CD14-positive monocyte (primary cell): Measurements from ENCODE around the gene SUFU. TPM values are rescaled to one million over a fixed set of nuclear protein-coding genes. Genes with fewer than 3 reads are reported as not detected.
A peak's percentile ranks its signal among the peaks of the same experiment; 100 is the strongest.

Experiments used
- DNase-seq, 3 donors: peaks; one replicate each; pipeline ENCODE4 v3.0.0-alpha.2; 2011 to 2022
- H2AFZ ChIP-seq: 2 replicates; pipeline ENCODE4 v1.6.0; 2012; ENCODE audit warnings: mild to moderate bottlenecking, low read depth, low read length, inconsistent platforms; ENCODE audit not compliant: insufficient read depth, poor library complexity, severe bottlenecking
- H3K27ac ChIP-seq, 2 donors: 1 replicate in 1 of 2; 2 replicates in 1 of 2; pipeline ENCODE4 v1.5.1; 2012 to 2013; ENCODE audit warnings: low read length in 2 of 2, control low read depth in 1 of 2, inconsistent platforms in 1 of 2, low read depth in 1 of 2, mild to moderate bottlenecking in 1 of 2
- H3K27me3 ChIP-seq, 2 donors: one replicate each; pipeline versions ENCODE4 v1.6.0 to v1.6.1; 2011 to 2013; ENCODE audit warnings: low read length in 2 of 2; ENCODE audit not compliant: control insufficient read depth in 2 of 2, insufficient read depth in 2 of 2
- H3K36me3 ChIP-seq, 2 donors: replicated peaks in 1 of 2; 1 replicate in 1 of 2; 2 replicates in 1 of 2; pipeline versions ENCODE4 v1.5.1 to v1.6.1; 2012 to 2013; ENCODE audit warnings: low read length in 2 of 2, control low read depth in 1 of 2, inconsistent platforms in 1 of 2, mild to moderate bottlenecking in 1 of 2; ENCODE audit not compliant: insufficient read depth in 2 of 2, control insufficient read depth in 1 of 2
- H3K4me1 ChIP-seq, 2 donors: 1 replicate in 1 of 2; 2 replicates in 1 of 2; pipeline versions ENCODE4 v1.5.1 to v1.6.1; 2012 to 2013; ENCODE audit warnings: low read length in 2 of 2, control low read depth in 1 of 2, inconsistent platforms in 1 of 2, mild to moderate bottlenecking in 1 of 2, moderate library complexity in 1 of 2; ENCODE audit not compliant: insufficient read depth in 2 of 2, control insufficient read depth in 1 of 2
- H3K4me2 ChIP-seq: replicated peaks from 2 replicates; pipeline ENCODE3; 2012; ENCODE audit warnings: low read length, moderate library complexity, mild to moderate bottlenecking; ENCODE audit not compliant: poor library complexity, severe bottlenecking; ENCODE audit errors: extremely low read depth
- H3K4me3 ChIP-seq, 3 experiments: fragments of 200-600 bp in 1 of 3; sonication (generic) in 1 of 3; replicated peaks in 1 of 3; 1 replicate in 2 of 3; 2 replicates in 1 of 3; pipeline ENCODE4 v1.5.1; 2011 to 2013; ENCODE audit warnings: low read length in 3 of 3, mild to moderate bottlenecking in 3 of 3, control low read depth in 2 of 3, low read depth in 2 of 3, inconsistent platforms in 1 of 3, moderate library complexity in 1 of 3
- H3K79me2 ChIP-seq: 2 replicates; pipeline ENCODE4 v1.6.0; 2012; ENCODE audit warnings: mild to moderate bottlenecking, control low read depth, inconsistent platforms, low read length, moderate library complexity; ENCODE audit not compliant: insufficient read depth
- H3K9ac ChIP-seq: 2 replicates; pipeline ENCODE4 v1.6.0; 2017; ENCODE audit warnings: low read length, mild to moderate bottlenecking; ENCODE audit not compliant: insufficient read depth, poor library complexity, severe bottlenecking
- H3K9me3 ChIP-seq, 2 donors: replicated peaks in 1 of 2; 1 replicate in 1 of 2; 2 replicates in 1 of 2; pipeline versions ENCODE4 v1.5.1 to v1.6.1; 2012 to 2013; ENCODE audit warnings: low read length in 2 of 2, control low read depth in 1 of 2; ENCODE audit not compliant: control insufficient read depth in 1 of 2, insufficient read depth in 1 of 2
- H4K20me1 ChIP-seq: 2 replicates; pipeline ENCODE4 v1.6.0; 2012; ENCODE audit warnings: mild to moderate bottlenecking, low read length, control low read depth, moderate library complexity; ENCODE audit not compliant: insufficient read depth
- H3K27ac Mint-ChIP-seq, 7 donors: one replicate each; pipeline ENCODE4 v1.8.0; 2020; ENCODE audit warnings: mild to moderate bottlenecking in 7 of 7, mixed read lengths in 7 of 7, moderate library complexity in 6 of 7, inconsistent platforms in 2 of 7
- H3K27me3 Mint-ChIP-seq, 3 donors: one replicate each; pipeline ENCODE4 v1.8.0; 2021 to 2022; ENCODE audit warnings: low read depth in 3 of 3, mild to moderate bottlenecking in 3 of 3, mixed read lengths in 3 of 3, moderate library complexity in 3 of 3, inconsistent platforms in 1 of 3
- H3K36me3 Mint-ChIP-seq, 2 donors: one replicate each; pipeline ENCODE4 v1.8.0; 2020; ENCODE audit warnings: mixed read lengths in 2 of 2, inconsistent platforms in 1 of 2, mild to moderate bottlenecking in 1 of 2
- H3K4me1 Mint-ChIP-seq: one replicate; pipeline ENCODE4 v1.8.0; 2020; ENCODE audit warnings: mild to moderate bottlenecking, mixed read lengths
- H3K4me3 Mint-ChIP-seq, 2 donors: one replicate each; pipeline ENCODE4 v1.8.0; 2020; ENCODE audit warnings: mild to moderate bottlenecking in 2 of 2, mixed read lengths in 2 of 2, moderate library complexity in 1 of 2
- H3K9me3 Mint-ChIP-seq, 7 donors: one replicate each; pipeline ENCODE4 v1.8.0; 2020 to 2022; ENCODE audit warnings: mixed read lengths in 7 of 7, mild to moderate bottlenecking in 6 of 7, moderate library complexity in 6 of 7, inconsistent platforms in 2 of 7
- WGBS: methylation state at CpG from one replicate; pipeline ENCODE4 v1.1.5; 2013; ENCODE audit warnings: missing lambda C conversion rate; ENCODE audit not compliant: insufficient coverage; 5-methylcytosine and 5-hydroxymethylcytosine counted together
- intact Hi-C, 2 donors: fragments of 100-400 bp; cut with micrococcal nuclease; formaldehyde crosslinking; loops; one replicate each; pipeline versions ENCODE4 v1.15.0 to v1.15.1; 2023
- polyA plus RNA-seq, 3 donors: library from polyadenylated mRNA; depleted of rRNA in 1 of 3; unstranded in 2 of 3; stranded (reverse) in 1 of 3; fragments of 300-500 nt in 2 of 3; fragments of >200 nt in 1 of 3; fragmentation: Illumina TruSeq in 2 of 3; gene quantifications; 1 replicate in 2 of 3; 2 replicates in 1 of 3; pipeline ENCODE4 v1.2.3, GENCODE V29; 2012 to 2021
- TF ChIP-seq, protein P1 (sequence below): fragments of 200-600 bp; IDR thresholded peaks from one replicate; pipeline ENCODE4 v1.8.0; 2022; ENCODE audit warnings: antibody characterized with exemption, mild to moderate bottlenecking

SUFU gene
- polyA plus RNA-seq, 3 donors, result 3.2 to 10.0 (median 5.7) TPM

DNA sequence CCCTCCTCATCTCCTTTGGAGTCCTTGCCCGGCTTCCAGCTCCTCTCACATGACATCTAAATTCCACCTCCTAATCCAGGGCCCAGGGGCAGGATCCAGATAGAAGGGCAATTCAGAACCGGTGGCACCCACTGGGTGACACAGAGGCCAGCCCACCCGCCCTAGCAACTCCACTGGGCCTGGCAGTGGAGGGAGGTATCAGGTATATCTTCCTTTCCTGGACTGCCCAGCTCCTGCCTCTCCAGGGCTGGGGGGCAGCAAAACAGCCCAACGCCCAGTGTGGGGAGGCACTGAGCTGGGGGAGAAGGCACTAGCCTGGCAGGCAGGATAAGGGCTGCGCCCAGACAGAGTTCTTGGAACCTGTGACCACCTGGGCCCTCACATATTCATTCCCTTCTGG, 130.1 kb downstream of the SUFU start:
- Histone ChIP-seq H4K20me1 (no peaks in the 10 kb centered on the region), H3K27me3 (no peaks in the 10 kb centered on the region), H3K27ac (peak overlapping the region; percentile 96 to 99), H3K4me3 (peak overlapping the region in 1 of 3 experiments; percentile 57), H3K4me1 (peaks cover 63 to 69% of the 10 kb centered on the region in 2 donors), H3K9me3 (no peaks in the 10 kb centered on the region), H3K36me3 (peaks cover 14 to 27% of the 10 kb centered on the region in 2 donors), H3K4me2 (peak overlapping the region; percentile 66), H2AFZ (peak overlapping the region; percentile 46), H3K9ac (peak overlapping the region; percentile 70), H3K79me2 (peaks cover 19% of the 10 kb centered on the region)
- peaks cover 0 to 2% (median 0%) of the 10 kb centered on the region in 7 donors for H3K9me3 Mint-ChIP-seq
- 80% methylated on average over 2 of the region's 5 CpGs for WGBS
- no peak for DNase-seq
- H3K27me3 Mint-ChIP-seq, result peaks cover 2 to 5% (median 3%) of the 10 kb centered on the region in 3 donors
- intact Hi-C loops, result no loop called here
- H3K4me3 Mint-ChIP-seq, result peak overlapping the region in 1 of 2 donors; percentile 83
- peaks cover 22 to 31% of the 10 kb centered on the region in 2 donors for H3K36me3 Mint-ChIP-seq
- TF ChIP-seq, protein P1, sequence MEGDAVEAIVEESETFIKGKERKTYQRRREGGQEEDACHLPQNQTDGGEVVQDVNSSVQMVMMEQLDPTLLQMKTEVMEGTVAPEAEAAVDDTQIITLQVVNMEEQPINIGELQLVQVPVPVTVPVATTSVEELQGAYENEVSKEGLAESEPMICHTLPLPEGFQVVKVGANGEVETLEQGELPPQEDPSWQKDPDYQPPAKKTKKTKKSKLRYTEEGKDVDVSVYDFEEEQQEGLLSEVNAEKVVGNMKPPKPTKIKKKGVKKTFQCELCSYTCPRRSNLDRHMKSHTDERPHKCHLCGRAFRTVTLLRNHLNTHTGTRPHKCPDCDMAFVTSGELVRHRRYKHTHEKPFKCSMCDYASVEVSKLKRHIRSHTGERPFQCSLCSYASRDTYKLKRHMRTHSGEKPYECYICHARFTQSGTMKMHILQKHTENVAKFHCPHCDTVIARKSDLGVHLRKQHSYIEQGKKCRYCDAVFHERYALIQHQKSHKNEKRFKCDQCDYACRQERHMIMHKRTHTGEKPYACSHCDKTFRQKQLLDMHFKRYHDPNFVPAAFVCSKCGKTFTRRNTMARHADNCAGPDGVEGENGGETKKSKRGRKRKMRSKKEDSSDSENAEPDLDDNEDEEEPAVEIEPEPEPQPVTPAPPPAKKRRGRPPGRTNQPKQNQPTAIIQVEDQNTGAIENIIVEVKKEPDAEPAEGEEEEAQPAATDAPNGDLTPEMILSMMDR, result no peak
- H3K4me1 Mint-ChIP-seq, result peaks cover 69% of the 10 kb centered on the region
- H3K27ac Mint-ChIP-seq, result peak overlapping the region; percentile 94 to 98 (median 96)

DNA sequence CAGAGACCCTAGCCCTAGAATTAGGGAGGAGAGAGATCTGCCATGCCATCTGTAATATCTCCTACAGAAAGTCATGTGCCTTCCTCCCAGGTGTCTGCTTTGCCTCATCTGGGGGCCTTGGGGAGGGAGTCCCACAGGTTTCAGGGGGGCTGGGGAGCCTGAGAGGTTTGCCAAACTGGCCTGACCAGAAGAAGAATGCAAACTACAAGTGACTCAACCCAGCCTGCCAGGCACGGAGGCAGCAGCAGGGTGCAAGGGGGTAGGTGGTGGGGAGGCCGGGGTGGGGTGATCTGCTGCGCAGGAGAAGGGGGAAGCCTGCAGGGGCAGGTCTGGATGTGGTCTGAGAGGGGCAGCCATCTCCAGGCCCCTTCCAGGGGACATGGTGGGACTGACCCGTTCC, 130.9 kb downstream of the SUFU start:
- Mint-ChIP-seq H3K27me3 (peaks cover 2 to 6% (median 3%) of the 10 kb centered on the region in 3 donors), H3K27ac (peak overlapping the region; percentile 73 to 98 (median 96)), H3K4me3 (no peak overlapping the region), H3K4me1 (peaks cover 64% of the 10 kb centered on the region), H3K9me3 (peaks cover 0 to 4% (median 0%) of the 10 kb centered on the region in 7 donors), H3K36me3 (peaks cover 20 to 24% of the 10 kb centered on the region in 2 donors)
- no peaks in the 10 kb centered on the region for H3K27me3 ChIP-seq
- peaks cover 19% of the 10 kb centered on the region for H3K79me2 ChIP-seq
- H3K4me3 ChIP-seq, result peak overlapping the region in 1 of 3 experiments; percentile 57
- WGBS, result 55% methylated on average over 3 of the region's 4 CpGs
- H2AFZ ChIP-seq, result no peak overlapping the region
- peaks cover 13 to 19% of the 10 kb centered on the region in 2 donors for H3K36me3 ChIP-seq
- intact Hi-C loops, result no loop called here
- H3K9ac ChIP-seq, result no peak overlapping the region
- H3K4me2 ChIP-seq, result peak overlapping the region; percentile 45
- no peaks in the 10 kb centered on the region for H4K20me1 ChIP-seq
- H3K27ac ChIP-seq, result peak overlapping the region; percentile 96 to 99
- peaks cover 61 to 63% of the 10 kb centered on the region in 2 donors for H3K4me1 ChIP-seq
- TF ChIP-seq, protein P1, result no peak
- H3K9me3 ChIP-seq, result no peaks in the 10 kb centered on the region
- DNase-seq, result peak in 1 of 3 donors; percentile 27
